Iris pigment epithelial cell (primary cell): Measurements from ENCODE around the gene VDAC1.
"Not testable (repeated sequence)": the region's sequence is repeated elsewhere in the genome, so short reads cannot be mapped to it uniquely, and the experiment has no call there.

ENCODE experiments used
- DNase-seq: peaks from one replicate; pipeline ENCODE4 v3.0.0-alpha.2; 2011; ENCODE audit warnings: low read depth

The VDAC1 gene

DNA sequence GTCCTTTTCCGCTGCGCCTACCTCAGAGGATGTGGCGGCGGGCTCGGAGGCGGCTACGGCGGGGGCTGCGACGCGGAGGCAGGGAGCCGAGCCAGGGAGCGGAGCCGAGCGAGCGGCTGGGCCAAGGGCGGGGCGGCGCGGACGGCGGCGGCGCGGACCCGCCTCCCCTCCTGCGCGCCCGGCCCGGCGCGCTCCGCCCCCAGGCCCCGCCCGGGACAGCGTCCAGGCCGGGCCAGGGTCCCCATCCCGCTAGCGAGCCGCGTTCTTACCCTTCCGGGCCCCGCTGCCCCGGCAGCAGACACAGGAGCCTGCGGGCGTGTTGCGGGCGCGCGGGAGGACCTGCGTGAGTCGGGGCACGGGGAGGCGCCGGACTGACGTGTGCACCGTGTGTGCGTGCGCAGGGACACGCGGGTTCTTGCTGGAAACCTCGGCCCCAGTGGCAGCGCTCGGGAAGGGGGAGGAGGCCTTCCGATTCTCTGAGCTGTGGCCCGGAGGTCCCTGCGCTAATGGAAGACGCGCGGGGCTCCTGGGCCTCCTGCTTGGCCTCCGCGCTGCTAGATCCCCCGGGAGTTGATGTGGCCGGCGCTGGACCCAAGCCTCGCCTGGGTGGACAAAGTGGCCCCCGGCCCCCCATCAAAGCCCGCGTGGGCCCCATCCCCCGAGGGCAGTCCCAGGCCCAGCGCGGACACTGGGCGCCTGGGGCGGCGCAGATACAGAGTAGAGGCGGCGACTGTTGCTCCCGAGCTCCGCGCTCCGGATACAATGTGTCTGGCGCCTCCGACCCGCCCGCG lies at the start of gene VDAC1:
Gene VDAC1 (minus strand): TSS at position 350 of the 791 bp plus-strand sequence. CDS start 11,963 bp downstream, outside the sequence.
- DNase-seq, result peak; percentile 89

- no peak for DNase-seq
Observed at GRCh38 chr5:134053840-134054338, 49.1 kb upstream of the VDAC1 start.

DNA sequence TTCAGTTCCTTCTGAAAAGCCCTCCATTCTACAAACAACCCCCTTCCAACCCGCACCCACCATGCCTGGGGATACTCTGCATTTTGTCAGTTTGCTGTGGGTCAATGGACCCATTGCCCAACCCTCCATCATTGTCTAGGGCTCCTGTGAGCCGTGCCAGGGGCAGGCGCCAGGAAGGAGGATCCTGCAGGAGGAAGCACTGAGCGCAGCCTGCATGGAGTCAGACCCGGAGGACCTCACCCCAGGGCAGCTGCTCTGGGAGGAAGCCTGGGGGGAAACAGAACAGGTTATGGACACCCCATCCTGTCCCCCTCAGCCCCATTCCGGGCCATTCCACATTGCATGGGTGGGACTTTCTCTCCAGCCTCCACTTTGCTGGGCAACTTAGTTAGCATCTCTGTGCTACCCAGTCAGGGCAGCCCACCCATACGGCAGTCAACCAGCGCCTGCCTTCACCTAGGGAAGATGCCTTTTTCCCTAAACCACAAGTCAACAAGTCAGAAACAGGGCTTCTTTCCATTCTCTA lies 48.6 kb upstream of the VDAC1 start:
- no peak for DNase-seq

DNA sequence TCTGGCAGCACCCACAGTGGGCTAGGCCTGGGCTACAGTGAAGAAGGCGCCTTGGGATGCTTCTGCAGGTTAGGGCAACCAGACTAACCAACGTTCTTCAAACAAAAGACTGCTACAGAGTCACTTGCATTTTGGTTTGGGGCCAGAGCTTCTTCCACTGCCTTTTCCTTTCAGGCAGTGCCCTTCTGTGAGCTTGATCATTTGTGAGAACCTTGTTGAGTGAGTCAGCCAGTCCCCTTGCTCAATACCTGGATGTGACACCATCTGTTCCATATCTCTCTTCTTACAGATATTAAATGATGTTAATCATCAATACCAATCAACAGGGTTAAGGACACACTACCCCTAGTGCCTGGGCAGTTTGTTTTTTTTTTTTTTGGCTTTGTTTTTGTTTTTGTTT lies 46.5 kb upstream of the VDAC1 start:
- DNase-seq, result peak; percentile 22

GRCh38 chr5:134048864-134049263 lies 44.1 kb upstream of the VDAC1 start:
- no peak for DNase-seq

DNA sequence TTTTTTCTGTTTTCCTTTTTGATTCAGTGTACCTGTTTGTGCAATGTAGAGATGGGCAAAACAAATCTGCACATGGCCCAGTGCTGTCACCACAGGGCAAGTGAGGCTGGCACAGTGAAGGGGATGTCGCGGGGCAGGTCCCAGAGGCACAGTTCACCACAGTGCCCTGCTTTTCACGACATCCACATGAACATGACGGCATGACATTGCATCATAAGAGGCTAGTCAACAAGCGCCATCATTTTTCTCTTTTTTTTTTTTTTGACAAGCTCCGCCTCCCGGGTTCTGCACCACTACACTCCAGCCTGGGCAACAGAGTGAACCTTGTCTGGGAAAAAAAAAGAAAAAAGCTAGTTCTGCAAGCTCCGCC lies 42.9 kb upstream of the VDAC1 start:
- no peak for DNase-seq

GRCh38 chr5:134046801-134047686 lies 42.3 kb upstream of the VDAC1 start:
- DNase-seq, result no peak

GRCh38 chr5:134046330-134046729 lies 41.6 kb upstream of the VDAC1 start:
- DNase-seq, result no peak

DNA sequence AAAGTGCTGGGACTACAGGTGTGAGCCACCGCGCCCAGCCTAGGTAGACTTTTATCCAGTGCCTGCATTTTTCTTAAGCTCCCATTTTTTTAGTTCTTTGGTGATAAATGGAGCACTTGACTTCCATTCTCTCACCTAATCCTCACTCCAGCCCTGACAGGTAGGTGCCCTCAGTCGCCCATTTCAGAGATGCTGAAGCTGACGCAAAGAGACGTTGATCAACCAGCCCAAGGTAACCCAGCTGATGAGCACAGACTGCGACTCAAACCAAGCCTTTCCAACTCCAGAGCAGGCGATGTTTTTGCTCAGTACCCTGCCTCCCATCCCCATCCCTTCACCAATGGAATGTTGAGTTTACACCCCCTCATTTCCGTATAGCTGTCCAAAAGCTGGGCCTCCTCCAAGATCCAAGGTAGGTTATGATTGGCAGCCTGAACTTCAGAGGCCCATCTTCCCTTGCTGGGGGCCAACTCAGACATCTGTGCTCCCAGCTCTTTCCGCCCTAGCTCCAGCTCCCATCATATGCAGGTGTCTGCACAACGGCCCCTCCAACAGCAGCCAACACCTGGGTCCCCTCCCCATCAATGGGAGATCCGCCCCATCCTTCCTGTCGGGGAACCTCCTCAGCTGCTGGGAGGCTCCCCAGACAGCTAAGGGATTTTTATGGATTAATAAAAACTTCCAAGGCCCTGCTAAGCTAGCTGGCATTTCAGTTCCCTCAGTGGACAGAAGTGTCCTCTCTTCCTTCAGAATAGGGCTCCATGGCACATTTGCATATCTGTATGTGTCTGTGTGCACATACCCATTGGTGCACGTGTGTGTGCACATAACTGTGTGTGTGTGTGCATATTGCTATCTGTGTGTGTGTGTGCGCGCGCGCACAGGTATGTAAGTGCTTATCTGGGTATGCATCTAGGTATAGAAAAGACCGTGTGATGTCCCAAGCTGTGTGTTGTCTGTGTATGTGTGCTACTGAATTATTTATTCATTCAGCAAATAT lies 39.3 kb upstream of the VDAC1 start:
- no peak for DNase-seq

- DNase-seq, result no peak
Observed at GRCh38 chr5:134041570-134042411, 37.0 kb upstream of the VDAC1 start.

DNA sequence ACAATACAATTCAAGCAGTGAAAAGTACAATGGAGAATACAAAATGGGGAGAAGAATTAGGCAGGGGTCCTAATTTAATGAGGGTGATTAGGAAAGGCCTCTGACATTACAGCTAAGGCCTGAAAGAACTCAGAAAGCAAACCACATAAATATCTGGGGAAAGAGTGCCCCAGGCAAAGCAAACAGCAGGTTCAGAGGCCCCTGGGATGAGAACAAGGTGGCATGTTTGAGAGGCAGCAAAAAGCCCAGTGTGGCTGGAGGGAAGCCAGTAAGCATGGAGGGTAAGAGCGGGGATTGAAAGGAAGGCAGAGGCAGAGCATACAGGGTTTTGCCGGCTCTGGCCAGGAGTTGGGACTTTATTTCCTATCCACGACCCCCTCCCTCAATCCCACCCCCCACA lies 33.4 kb upstream of the VDAC1 start:
- no peak for DNase-seq

DNA sequence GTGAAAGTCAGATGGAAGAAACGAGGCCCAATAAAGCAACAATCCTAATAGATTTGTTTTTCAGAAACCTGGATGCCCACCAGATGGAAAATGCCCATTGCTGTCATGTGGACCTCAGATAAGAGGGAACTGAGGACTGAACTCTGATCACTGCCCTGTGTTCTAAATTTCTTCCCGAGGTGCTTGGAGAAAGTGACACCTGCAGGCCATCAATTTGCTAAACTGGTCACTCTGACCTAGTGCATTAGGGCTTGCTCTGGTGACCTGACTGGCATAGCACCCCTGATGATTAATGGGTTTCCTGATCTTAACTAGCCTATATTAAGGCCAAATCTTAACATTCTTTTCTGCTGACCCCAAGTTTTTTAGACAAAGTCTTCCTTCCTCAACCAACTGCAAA lies 32.4 kb upstream of the VDAC1 start:
- DNase-seq, result no peak

DNA sequence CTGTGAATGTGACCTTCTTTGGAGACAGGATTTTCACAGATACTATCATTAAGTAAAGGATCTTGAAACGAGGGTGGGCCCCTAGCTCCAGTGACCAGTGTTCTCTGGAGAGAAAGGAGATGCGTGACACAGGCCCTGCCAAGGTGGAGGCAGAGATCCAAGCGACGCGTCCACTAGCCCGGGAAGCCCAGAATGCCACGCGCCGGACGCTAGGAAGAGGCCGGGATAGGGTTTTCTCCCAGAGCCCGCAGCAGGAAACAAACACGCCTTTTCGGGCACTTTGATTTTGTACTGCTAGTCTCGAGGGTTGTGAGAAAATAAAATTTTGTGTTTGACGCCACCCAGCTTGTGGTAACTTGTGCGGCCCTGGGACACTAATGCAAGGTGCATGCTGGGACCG lies 29.6 kb upstream of the VDAC1 start:
- no peak for DNase-seq

DNA sequence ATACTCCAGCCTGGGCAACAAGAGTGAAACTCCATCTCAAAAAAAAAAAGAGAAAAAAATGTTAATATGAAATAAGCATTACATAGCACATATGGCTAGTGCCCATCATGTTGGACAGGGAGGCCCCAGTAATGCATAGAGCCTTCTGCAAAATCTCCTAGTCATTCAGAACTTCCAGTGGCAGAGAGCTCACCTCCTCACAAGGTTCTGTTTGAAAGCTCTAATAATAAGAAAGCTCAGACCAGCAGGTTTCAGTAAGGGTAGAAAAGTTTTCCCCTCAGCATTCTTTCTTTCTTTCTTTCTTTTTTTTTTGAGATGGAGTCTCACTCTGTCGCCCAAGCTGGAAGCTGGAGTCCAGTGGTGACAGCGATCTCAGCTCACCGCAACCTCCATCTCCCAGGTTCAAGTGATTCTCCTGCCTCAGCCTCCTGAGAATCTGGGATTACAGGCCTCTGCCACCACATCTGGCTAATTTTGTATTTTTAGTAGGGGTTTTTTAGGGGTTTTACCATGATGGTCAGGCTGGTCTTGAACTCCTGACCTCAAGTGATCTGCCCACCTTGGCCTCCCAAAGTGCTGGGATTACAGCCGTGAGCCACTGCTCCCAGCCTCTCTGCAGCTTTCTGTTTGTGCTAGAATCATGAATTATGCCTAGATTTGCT lies 25.7 kb upstream of the VDAC1 start:
- not testable (repeated sequence) for DNase-seq

- peak; percentile 92 for DNase-seq
Observed at GRCh38 chr5:134029156-134029555, 24.4 kb upstream of the VDAC1 start.

DNA sequence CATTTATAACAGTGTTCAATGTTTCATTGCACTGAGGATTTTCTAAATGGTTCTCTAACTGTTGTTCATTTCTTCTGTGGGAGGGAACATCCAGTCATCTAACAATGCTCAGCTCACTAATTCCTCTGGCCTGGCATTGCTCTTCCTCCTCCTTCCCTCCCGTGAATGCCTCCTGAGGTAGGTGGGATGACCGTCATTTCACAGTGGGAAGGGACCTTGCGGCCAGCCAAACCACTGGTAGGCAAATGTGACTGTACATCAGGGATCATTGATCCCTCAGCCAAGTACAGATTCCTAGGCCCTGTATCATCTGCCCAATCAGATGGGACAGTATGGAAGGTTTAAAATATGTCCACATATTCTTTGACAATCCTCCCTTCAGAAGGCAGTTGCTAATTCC lies 23.7 kb upstream of the VDAC1 start:
- DNase-seq, result no peak

DNA sequence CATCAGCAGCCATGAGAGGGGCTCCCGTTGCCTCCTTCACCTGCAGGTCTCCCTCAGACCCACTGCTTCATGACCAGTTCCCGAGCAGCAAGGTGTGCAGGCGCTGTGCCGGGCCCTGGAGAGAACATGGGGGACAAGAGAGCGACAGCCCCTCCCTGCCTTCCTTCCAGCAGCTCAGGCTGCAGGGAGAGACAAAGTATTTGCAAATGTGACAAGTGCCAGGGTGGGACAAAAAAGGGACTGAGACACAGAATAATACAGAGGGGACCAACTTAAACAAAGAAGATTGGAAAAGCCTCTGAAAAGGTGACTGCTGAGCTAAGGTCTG lies 22.5 kb upstream of the VDAC1 start:
- no peak for DNase-seq

DNA sequence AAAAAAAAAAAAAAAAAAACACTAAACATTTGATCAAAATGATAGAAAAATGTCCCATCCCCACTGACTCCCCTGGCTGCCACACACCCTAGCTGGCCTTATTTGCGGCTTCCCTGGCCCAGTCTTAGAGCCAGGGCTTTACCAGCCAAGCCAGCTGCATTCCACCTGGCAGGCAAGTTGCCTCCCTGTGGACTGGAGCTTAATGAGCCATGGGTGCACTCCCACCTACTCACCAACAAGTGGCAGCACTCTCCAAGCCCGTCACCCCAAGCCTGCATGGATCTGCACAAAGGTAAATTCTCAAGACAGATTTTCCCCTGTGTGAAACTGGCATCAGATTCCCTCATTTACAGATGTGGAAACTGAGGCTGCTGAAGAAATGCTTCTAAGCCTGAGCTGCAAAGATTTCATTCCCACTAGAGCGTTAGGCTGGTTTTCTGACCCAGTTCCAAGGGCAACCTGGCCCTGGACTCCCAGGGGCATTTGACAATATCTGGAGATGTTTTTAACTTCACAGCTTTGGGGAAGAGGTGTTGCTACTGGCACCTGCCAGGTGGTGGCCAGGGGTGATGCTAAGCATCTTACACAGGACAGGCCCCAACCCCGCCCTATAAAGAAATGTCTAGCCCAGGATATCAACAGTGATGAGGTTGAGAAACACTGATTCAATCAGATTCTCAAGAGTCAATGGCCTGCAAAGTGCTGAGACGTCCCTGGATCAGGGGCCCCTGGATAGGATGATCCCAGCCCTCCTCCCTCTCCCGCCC lies 21.9 kb upstream of the VDAC1 start:
- DNase-seq, result peak; percentile 75

- DNase-seq, result no peak
Observed at GRCh38 chr5:134025786-134026185, 21.0 kb upstream of the VDAC1 start.
